ENCODE data around the gene NCAM2.

Gene NCAM2

DNA sequence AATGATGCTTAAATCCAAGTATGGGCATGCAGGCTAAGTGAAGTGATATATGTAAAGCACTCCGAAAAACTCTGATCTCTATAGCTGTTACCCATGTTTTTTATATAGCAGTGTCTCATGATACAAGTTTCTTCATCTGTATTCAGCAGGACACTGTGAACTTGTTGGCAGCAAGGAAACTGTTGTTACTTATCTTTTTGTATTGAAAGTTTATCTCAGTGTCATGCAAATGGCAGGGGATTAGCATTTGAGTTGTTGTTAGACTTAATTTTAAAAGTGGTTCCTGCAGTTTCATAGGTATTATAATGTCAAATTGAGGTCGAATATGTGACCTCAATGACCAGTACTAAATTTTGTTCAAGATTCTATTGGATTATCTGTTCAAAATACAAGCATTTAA is 47.9 kb downstream of the NCAM2 start:
- no peak overlapping the region for H3K4me3 ChIP-seq (ENCODE audit: low read depth, low read length)

DNA sequence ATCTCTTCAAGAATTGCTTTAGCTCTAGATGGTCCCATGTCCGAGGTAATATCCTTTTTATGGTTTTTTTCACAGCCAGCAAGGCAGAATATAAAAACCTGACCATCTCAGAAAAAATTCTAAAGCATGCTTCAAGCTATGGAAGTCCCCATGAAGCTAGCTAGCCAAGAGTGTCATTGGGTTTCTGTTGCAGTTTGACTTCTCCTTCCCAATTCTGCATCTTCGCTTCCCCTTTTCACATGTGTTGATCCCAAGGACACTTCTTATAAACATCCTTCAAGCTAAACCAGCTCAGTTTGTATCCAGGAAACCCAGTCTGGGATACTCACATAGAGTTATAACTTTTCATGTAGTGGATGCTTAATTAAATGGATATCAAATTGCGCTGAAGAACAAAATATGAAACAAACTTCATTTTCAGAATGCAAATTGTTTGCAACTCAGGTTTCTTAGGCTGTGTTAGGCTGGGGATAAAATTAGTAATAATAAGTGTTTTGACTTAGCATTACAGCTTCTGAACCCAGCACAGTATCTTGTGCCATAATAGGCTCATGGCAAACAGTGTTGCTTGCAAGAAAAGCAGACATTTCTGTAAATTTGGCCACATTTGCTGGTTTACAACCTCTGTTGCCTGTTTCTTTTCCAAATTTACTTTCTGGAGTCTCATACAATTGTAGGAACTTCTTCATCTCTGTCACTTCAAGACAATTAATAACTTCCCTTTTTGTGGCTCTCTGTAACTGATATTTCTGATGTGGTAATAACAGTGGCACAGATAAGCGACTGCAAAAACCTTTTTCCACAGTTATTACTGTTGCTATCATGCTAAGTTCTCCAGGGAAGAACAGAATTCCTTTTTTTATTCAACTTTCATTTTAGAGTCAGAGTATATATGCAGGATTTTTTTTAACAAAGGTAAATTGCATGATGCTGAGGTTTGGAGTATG is 53.2 kb downstream of the NCAM2 start:
- TF ChIP-seq, protein P1, sequence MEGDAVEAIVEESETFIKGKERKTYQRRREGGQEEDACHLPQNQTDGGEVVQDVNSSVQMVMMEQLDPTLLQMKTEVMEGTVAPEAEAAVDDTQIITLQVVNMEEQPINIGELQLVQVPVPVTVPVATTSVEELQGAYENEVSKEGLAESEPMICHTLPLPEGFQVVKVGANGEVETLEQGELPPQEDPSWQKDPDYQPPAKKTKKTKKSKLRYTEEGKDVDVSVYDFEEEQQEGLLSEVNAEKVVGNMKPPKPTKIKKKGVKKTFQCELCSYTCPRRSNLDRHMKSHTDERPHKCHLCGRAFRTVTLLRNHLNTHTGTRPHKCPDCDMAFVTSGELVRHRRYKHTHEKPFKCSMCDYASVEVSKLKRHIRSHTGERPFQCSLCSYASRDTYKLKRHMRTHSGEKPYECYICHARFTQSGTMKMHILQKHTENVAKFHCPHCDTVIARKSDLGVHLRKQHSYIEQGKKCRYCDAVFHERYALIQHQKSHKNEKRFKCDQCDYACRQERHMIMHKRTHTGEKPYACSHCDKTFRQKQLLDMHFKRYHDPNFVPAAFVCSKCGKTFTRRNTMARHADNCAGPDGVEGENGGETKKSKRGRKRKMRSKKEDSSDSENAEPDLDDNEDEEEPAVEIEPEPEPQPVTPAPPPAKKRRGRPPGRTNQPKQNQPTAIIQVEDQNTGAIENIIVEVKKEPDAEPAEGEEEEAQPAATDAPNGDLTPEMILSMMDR (IDR thresholded peaks at IDR 0.05; ENCODE audit: borderline replicate concordance, insufficient read depth, low read depth, low read length), result no peak

More for the DNA sequence above, 47.9 kb downstream of the NCAM2 start:
- TF ChIP-seq, protein P1 (IDR thresholded peaks at IDR 0.05; ENCODE audit: borderline replicate concordance, insufficient read depth, low read depth, low read length), result no peak

DNA sequence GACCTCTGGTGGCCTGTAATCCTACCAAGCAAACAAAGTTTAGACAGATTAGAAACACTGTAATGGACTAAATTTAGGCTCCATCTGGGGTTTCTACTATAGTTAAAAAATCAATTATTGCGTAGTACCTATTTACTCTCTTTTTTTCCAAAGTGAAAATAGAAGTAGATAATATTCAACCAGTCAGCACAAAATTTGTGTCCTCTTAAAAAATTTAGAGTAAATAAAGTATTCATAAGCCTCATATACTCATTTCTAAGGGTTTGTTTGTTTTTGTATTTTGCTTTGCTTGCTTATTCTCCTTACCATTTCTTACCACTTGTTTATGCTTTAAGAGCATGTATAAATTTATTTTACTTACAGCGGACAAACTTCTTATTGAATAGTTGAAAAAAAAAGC is 54.5 kb downstream of the NCAM2 start:
- TF ChIP-seq, protein P1 (IDR thresholded peaks at IDR 0.05; ENCODE audit: borderline replicate concordance, insufficient read depth, low read depth, low read length), result no peak
- H3K4me3 ChIP-seq (ENCODE audit: low read depth, low read length), result no peak overlapping the region

More for the DNA sequence above, 53.2 kb downstream of the NCAM2 start:
- no peak overlapping the region for H3K4me3 ChIP-seq (ENCODE audit: low read depth, low read length)

DNA sequence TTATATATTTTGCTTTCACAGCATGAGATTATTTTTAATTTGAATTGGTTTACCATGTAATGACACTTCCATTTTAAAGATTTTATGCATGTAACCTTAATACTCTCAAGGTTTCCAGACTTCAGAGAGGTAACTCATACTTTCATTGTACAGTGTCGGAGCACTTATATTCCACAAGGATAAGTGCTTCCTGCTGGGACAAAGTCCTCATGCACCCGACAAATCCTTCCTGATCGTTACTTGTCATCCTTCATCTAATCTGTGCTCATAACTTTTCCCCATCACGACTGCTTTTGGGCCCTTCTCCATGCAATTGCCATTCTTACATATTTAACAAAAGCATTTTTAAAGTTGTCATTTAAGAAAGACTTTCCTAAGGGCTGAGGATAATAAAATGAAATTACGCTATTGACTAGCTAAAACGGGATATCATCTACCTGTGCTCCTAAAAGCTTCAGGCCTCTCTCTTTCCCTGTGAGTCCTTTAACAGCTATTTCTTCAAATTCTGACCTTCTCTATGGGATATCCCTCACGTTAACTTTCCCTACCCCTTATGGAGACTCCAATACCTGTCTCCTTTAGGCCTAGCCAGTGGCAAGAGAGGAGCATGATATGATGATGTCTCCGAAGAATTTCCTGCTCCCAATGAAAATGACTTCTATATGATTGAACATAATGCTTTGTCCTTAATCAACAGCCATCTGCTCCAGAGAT is 59.3 kb downstream of the NCAM2 start:
- no peak overlapping the region for H3K4me3 ChIP-seq (ENCODE audit: low read depth, low read length)
- TF ChIP-seq, protein P1 (IDR thresholded peaks at IDR 0.05; ENCODE audit: borderline replicate concordance, insufficient read depth, low read depth, low read length), result no peak

DNA sequence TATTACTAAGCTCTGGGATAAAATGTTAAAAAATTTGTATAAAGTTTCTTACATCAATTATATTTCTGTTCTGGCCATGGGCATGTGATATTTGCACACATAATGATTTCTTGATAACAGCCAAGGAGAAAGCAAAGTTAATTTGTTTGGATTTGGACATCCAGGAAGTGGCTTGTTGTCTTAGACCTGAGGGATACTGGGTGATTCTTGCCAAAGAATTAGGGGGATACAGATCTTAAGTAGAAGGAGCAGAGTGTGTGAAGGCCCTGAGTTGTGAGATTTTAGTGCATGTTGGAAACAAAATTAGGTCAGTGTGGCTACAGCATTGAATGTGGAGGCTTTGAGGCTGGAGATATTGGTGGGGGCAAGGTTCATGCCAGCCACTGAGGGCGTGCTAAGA is 65.6 kb downstream of the NCAM2 start:
- TF ChIP-seq, protein P1 (IDR thresholded peaks at IDR 0.05; ENCODE audit: borderline replicate concordance, insufficient read depth, low read depth, low read length), result no peak
- no peak overlapping the region for H3K4me3 ChIP-seq (ENCODE audit: low read depth, low read length)

DNA sequence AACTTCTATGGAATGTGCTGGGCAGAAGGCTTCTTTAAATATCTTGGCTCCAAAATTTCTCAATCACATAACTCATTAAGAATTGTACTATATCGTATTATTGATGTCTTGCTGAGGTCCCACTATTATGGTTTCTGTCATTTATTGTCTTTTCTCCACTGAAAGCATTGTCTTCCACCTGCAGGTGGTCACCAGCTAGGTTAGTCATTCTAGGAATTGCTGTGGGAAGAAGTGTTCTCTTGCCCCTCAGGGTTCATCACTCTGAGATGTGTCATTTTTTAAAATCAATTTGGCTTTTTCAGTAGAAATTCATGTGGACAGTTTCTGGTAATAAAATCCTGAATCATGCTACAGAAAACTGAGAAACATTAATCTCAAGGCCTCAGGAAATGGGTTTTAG is 66.1 kb downstream of the NCAM2 start:
- TF ChIP-seq, protein P1 (IDR thresholded peaks at IDR 0.05; ENCODE audit: borderline replicate concordance, insufficient read depth, low read depth, low read length), result no peak
- H3K4me3 ChIP-seq (ENCODE audit: low read depth, low read length), result no peak overlapping the region
